Measurements from ENCODE around the gene PEAR1.

PEAR1 gene

DNA sequence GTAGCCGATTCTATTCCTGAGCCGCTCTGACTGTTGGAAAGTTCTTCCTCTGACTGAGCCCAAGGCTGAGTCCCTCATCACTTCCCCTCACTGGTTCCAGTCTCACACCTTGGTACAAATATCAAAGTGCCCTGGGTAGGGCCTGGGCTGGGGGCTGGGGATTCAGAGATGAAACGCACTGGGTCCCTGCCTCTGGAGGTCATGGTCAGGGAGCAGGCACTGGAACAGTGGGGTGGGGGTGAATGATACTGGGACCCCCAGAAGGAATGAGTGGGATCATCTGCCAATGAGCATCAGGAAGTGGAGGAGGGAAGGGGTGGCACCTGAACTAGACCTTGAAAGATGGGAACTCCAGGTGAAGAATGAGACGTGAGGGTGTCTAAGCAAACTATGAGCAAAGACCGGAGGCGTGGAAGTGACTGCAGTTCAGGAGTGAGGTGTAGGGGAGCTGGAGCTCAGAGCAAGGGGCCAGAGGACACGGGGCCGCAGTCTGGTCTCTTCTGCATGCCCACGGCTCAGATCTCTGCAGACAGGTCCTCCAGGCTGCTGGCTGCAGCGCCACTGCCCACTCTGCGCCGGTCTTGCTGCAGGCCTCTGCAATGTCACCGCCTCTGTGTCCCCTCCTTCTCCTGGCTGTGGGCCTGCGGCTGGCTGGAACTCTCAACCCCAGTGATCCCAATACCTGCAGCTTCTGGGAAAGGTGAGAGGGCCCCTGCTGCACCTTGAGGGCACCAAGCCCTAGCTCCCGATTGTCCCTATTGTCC lies 10.0 kb downstream of the PEAR1 start:
- ATAC-seq (replicated peaks), result no peak
- peaks cover 1 to 2% of the 10 kb centered on the region in 2 donors for H3K4me1 Mint-ChIP-seq (ENCODE audit: low read depth in 2 of 2)
- no peak overlapping the region for H3K27ac Mint-ChIP-seq
- DNase-seq, result no peak
- peaks cover 61 to 70% of the 10 kb centered on the region in 2 donors for H3K27me3 Mint-ChIP-seq
- no peak overlapping the region for H3K4me3 Mint-ChIP-seq
- H3K9me3 Mint-ChIP-seq, result no peaks in the 10 kb centered on the region
- no peaks in the 10 kb centered on the region for H3K36me3 Mint-ChIP-seq (ENCODE audit: insufficient read depth)

DNA sequence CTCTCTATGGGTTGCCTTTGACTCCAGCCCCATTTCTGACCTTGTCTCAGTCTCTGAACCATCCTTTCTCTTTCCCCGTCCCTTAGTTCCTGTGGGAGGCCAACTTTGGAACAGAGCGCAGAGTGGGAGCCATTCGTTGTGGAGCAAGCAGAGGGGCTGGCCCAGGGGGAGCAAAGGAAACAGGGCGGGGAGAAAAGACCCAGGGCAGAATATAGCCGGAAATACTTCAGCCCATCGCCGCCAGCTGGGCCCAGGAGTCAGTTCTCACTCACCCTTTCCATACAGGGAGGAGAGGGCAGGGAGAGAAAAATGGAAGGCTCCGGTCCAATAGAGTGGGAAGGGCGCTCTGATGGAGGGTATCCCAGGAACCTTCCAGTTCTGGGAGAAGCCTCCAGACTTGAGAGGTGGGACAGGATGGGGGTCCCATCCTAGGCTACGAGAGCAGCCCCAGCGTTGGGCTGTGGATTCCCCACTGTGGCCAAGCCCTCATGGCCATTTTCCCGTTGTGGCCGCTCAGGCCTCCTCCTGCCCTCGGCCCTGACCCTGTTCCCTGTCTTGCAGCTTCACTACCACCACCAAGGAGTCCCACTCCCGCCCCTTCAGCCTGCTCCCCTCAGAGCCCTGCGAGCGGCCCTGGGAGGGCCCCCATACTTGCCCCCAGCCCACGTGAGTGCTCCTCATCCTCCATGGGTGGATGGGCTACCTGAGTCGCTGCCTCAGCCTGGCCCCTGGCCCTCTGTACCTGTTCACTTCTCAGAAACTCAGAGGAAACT lies 10.9 kb downstream of the PEAR1 start:
- ATAC-seq (replicated peaks), result no peak
- H3K4me3 Mint-ChIP-seq, result no peak overlapping the region
- H3K4me1 Mint-ChIP-seq (ENCODE audit: low read depth in 2 of 2), result peaks cover 0 to 1% of the 10 kb centered on the region in 2 donors
- H3K27ac Mint-ChIP-seq, result no peak overlapping the region
- no peaks in the 10 kb centered on the region for H3K36me3 Mint-ChIP-seq (ENCODE audit: insufficient read depth)
- H3K9me3 Mint-ChIP-seq, result no peaks in the 10 kb centered on the region
- DNase-seq, result no peak
- peaks cover 57 to 69% of the 10 kb centered on the region in 2 donors for H3K27me3 Mint-ChIP-seq

DNA sequence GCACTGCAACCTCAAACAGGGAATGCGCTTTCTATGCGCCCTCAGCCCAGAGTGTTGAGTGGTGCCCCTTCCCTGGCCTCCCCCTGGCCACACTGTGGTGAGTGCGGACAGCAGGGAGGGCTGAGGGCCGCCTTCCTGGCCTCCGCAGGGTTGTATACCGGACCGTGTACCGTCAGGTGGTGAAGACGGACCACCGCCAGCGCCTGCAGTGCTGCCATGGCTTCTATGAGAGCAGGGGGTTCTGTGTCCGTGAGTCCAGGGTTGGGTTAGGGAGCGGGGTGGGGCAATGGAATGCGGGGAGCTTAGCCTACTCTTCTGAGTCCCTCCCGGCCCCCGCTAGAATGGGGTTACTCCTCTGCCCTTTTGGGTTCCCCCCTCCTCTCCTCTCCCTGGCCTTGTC lies 11.7 kb downstream of the PEAR1 start:
- H3K27ac Mint-ChIP-seq, result no peak overlapping the region
- H3K4me3 Mint-ChIP-seq, result no peak overlapping the region
- peaks cover 52 to 64% of the 10 kb centered on the region in 2 donors for H3K27me3 Mint-ChIP-seq
- H3K36me3 Mint-ChIP-seq (ENCODE audit: insufficient read depth), result no peaks in the 10 kb centered on the region
- ATAC-seq (replicated peaks) (no peak), DNase-seq (no peak)
- H3K9me3 Mint-ChIP-seq, result no peaks in the 10 kb centered on the region
- H3K4me1 Mint-ChIP-seq (ENCODE audit: low read depth in 2 of 2), result peaks cover 0 to 1% of the 10 kb centered on the region in 2 donors

DNA sequence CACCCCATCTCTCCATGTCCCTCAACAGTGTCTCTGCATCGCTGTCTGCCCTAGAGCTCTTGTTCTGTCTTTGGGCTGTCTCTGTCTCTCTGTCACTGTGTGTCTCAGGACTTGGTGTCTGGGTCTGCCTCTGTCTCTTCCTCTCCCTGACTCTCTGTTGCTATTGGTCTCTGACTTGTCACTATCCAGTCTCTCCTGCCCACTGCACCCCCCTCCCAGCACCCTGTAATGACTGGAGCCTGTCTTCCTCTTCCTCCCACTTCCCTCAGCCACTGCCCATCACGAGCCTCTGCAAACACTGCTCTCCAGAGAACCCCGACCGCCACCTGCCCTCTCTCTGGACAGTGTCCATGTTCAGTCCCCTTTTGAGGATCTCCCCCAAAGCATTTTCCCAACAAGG lies 12.1 kb downstream of the PEAR1 start:
- Mint-ChIP-seq H3K4me3 (no peak overlapping the region), H3K36me3 (ENCODE audit: insufficient read depth) (no peaks in the 10 kb centered on the region), H3K27ac (no peak overlapping the region), H3K9me3 (no peaks in the 10 kb centered on the region), H3K27me3 (peaks cover 53 to 64% of the 10 kb centered on the region in 2 donors), H3K4me1 (ENCODE audit: low read depth in 2 of 2) (peaks cover 0 to 4% of the 10 kb centered on the region in 2 donors)
- DNase-seq (no peak), ATAC-seq (replicated peaks) (no peak)

DNA sequence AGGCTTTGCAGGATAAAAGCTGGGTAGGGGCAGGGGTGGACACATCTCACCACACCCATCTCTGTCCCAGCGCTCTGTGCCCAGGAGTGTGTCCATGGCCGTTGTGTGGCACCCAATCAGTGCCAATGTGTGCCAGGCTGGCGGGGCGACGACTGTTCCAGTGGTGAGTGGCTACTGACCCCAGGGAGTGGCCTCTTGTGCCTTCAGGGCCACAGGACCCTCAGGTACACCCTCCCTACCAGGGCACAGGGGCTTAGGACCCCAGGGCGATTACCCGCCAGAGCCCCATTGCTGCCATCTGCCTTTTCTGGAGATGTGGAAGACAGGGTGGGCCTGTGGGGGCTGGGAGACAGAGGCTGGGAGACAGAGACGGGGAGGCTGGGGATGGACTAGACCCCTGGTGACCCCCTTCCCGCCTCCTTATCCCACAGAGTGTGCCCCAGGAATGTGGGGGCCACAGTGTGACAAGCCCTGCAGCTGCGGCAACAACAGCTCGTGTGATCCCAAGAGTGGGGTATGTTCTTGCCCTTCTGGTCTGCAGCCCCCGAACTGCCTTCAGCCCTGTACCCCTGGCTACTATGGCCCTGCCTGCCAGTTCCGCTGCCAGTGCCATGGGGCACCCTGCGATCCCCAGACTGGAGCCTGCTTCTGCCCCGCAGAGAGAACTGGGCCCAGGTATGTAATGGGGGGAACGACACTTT lies 12.8 kb downstream of the PEAR1 start:
- peaks cover 4% of the 10 kb centered on the region in 2 donors for H3K4me1 Mint-ChIP-seq (ENCODE audit: low read depth in 2 of 2)
- H3K27ac Mint-ChIP-seq, result no peak overlapping the region
- H3K9me3 Mint-ChIP-seq, result no peaks in the 10 kb centered on the region
- ATAC-seq (replicated peaks) (no peak), DNase-seq (no peak)
- no peaks in the 10 kb centered on the region for H3K36me3 Mint-ChIP-seq (ENCODE audit: insufficient read depth)
- no peak overlapping the region for H3K4me3 Mint-ChIP-seq
- peaks cover 54 to 61% of the 10 kb centered on the region in 2 donors for H3K27me3 Mint-ChIP-seq

DNA sequence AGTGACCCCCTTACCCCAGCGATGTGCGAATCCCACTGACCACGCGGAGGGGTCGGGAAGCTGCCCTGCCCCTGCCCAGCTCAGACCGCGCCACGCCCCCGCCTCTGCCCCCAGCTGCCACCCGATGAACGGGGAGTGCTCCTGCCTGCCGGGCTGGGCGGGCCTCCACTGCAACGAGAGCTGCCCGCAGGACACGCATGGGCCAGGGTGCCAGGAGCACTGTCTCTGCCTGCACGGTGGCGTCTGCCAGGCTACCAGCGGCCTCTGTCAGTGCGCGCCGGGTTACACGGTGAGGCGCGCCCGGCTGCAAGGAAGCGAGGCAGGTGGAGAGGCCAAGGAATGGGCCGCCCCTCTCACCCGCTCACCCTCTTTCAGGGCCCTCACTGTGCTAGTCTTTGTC lies 15.0 kb downstream of the PEAR1 start:
- no peak overlapping the region for H3K27ac Mint-ChIP-seq
- H3K36me3 Mint-ChIP-seq (ENCODE audit: insufficient read depth), result no peaks in the 10 kb centered on the region
- peaks cover 4% of the 10 kb centered on the region in 2 donors for H3K4me1 Mint-ChIP-seq (ENCODE audit: low read depth in 2 of 2)
- peaks cover 42 to 70% of the 10 kb centered on the region in 2 donors for H3K27me3 Mint-ChIP-seq
- H3K4me3 Mint-ChIP-seq, result no peak overlapping the region
- DNase-seq (no peak), ATAC-seq (replicated peaks) (no peak)
- H3K9me3 Mint-ChIP-seq, result no peaks in the 10 kb centered on the region

DNA sequence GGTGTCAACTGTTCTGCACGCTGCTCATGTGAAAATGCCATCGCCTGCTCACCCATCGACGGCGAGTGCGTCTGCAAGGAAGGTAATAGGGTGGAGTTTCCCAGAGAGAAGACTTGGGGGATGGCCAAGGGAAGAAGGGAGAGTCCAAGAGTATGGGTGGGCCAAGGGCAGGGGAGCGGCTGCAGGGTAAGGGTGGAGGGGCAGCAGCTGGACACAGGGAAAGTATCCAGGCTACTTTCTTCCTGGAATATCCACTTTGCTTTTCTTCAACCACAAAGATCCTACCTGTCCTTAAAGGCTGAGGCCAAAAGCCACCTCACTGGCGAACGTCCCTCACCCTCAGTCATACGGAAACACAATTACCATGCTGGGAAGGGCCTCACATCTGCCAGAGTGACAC lies 15.4 kb downstream of the PEAR1 start:
- Mint-ChIP-seq H3K4me3 (no peak overlapping the region), H3K27me3 (peaks cover 42 to 74% of the 10 kb centered on the region in 2 donors), H3K9me3 (no peaks in the 10 kb centered on the region), H3K4me1 (ENCODE audit: low read depth in 2 of 2) (peaks cover 4% of the 10 kb centered on the region in 2 donors), H3K36me3 (ENCODE audit: insufficient read depth) (no peaks in the 10 kb centered on the region), H3K27ac (no peak overlapping the region)
- ATAC-seq (replicated peaks) (no peak), DNase-seq (no peak)

DNA sequence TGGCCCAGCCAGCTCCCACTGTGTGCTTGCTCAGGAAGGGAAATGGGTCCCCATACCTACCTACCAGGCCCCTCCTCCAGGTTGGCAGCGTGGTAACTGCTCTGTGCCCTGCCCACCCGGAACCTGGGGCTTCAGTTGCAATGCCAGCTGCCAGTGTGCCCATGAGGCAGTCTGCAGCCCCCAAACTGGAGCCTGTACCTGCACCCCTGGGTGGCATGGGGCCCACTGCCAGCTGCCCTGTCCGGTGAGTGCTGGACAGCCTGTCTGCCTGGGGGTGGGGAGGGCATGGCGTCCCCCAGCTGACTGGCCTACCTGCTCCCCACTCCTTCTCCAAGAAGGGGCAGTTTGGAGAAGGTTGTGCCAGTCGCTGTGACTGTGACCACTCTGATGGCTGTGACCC lies 16.2 kb downstream of the PEAR1 start:
- no peaks in the 10 kb centered on the region for H3K36me3 Mint-ChIP-seq (ENCODE audit: insufficient read depth)
- H3K27me3 Mint-ChIP-seq, result peaks cover 46 to 81% of the 10 kb centered on the region in 2 donors
- ATAC-seq (replicated peaks) (no peak), DNase-seq (no peak)
- no peak overlapping the region for H3K4me3 Mint-ChIP-seq
- no peaks in the 10 kb centered on the region for H3K9me3 Mint-ChIP-seq
- H3K27ac Mint-ChIP-seq, result no peak overlapping the region
- peaks cover 4% of the 10 kb centered on the region in 2 donors for H3K4me1 Mint-ChIP-seq (ENCODE audit: low read depth in 2 of 2)

DNA sequence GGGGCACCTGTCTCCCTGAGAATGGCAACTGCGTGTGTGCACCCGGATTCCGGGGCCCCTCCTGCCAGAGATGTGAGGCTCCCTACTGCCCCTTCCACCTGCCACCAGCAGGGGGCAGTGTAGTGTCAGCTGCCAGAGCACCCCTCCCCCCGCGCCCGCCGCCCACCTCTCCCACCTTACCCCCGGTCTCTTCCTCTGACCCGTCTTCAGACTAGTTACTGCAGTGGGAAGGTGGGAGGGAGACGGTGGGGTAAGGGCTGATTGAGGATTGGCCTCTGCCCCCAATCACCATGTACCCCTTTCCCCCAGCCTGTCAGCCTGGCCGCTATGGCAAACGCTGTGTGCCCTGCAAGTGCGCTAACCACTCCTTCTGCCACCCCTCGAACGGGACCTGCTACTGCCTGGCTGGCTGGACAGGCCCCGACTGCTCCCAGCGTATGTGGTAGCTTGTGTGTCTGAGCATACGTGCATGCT lies 16.8 kb downstream of the PEAR1 start:
- Mint-ChIP-seq H3K4me3 (no peak overlapping the region), H3K36me3 (ENCODE audit: insufficient read depth) (no peaks in the 10 kb centered on the region), H3K4me1 (ENCODE audit: low read depth in 2 of 2) (peaks cover 4% of the 10 kb centered on the region in 2 donors), H3K27me3 (peaks cover 52 to 84% of the 10 kb centered on the region in 2 donors), H3K9me3 (no peaks in the 10 kb centered on the region), H3K27ac (peak overlapping the region in 1 of 2 donors; percentile 24)
- DNase-seq (peak; percentile 32 to 39 (median 36)), ATAC-seq (replicated peaks) (peak; percentile 56)

DNA sequence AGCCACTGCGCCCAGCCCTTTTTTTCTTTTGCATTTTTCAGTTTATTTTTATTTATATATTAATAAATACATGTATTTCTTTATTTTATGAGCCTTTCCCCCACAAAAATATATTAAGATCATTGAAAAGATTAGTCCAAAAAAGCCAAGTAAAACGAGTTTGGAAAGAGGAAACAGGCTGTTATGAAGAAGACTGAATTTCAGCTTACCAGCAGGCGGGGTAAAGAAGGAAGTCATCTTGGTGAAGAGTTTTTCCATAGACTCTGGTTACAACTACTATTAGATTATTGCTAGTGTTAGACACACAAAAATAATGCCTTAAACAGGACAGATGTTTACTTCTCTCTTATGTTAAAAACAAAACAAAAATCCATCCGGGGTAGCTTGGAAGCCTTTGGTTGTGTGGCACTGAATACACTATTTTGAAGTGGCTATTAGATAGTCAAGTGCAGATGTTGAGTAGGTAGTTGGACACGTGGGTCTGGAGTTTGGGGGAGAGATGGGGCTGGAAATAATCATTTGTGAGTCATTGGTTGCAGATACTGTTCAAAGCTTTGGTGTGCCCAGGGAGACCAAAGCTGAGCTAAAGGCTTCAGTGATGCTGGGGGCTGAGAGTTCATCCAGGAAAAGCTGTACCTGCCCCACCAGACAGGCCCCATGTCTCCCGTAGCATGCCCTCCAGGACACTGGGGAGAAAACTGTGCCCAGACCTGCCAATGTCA lies 18.2 kb downstream of the PEAR1 start:
- Mint-ChIP-seq H3K27ac (no peak overlapping the region), H3K9me3 (no peaks in the 10 kb centered on the region), H3K4me3 (no peak overlapping the region), H3K27me3 (peaks cover 52 to 84% of the 10 kb centered on the region in 2 donors), H3K4me1 (ENCODE audit: low read depth in 2 of 2) (peaks cover 4% of the 10 kb centered on the region in 2 donors), H3K36me3 (ENCODE audit: insufficient read depth) (no peaks in the 10 kb centered on the region)
- ATAC-seq (replicated peaks) (no peak), DNase-seq (no peak)

DNA sequence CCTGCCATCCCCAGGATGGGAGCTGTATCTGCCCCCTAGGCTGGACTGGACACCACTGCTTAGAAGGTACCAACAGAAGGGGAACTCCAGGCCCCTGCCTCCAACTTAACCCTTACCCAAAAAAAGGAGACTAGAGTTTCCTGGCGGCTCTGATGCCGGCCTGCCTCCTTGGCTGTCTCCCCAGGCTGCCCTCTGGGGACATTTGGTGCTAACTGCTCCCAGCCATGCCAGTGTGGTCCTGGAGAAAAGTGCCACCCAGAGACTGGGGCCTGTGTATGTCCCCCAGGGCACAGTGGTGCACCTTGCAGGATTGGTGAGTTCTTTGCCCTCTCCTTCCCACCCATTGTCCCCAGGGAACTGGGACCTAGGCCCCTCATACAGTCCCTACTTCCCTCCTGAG lies 18.8 kb downstream of the PEAR1 start:
- Mint-ChIP-seq H3K27me3 (peaks cover 50 to 84% of the 10 kb centered on the region in 2 donors), H3K27ac (no peak overlapping the region), H3K4me1 (ENCODE audit: low read depth in 2 of 2) (peaks cover 3 to 4% of the 10 kb centered on the region in 2 donors), H3K9me3 (no peaks in the 10 kb centered on the region), H3K4me3 (no peak overlapping the region), H3K36me3 (ENCODE audit: insufficient read depth) (no peaks in the 10 kb centered on the region)
- DNase-seq (no peak), ATAC-seq (replicated peaks) (no peak)

DNA sequence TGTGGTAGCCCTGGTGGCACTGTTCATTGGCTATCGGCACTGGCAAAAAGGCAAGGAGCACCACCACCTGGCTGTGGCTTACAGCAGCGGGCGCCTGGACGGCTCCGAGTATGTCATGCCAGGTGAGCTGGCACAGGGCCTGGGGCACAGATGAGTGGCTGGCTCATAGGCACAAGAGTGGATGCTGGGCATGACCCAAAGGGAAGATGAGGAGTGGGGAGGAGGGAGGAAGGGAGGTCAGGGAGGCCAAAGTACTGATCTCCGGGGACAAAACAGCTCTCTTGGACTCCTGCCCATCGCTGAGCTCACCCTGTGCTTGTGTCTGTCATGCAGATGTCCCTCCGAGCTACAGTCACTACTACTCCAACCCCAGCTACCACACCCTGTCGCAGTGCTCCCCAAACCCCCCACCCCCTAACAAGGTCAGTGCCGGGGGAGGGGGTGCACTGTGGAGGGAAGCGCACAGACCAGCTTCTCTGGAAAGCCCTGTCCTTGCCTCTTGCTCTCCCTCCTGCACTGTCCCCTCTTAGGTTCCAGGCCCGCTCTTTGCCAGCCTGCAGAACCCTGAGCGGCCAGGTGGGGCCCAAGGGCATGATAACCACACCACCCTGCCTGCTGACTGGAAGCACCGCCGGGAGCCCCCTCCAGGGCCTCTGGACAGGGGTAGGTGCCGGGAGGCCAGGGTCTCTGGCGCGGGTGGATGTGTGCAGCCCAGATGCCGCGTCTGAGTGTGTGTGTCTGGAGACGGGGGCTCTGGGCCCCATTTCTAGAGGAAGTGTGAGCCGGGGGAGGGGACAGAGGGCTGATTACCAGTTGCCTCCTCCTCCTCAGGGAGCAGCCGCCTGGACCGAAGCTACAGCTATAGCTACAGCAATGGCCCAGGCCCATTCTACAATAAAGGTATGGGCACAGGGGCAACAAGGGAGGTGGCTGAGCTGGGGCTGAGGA lies 19.6 kb downstream of the PEAR1 start:
- no peak overlapping the region for H3K4me3 Mint-ChIP-seq
- no peaks in the 10 kb centered on the region for H3K9me3 Mint-ChIP-seq
- no peak overlapping the region for H3K27ac Mint-ChIP-seq
- H3K4me1 Mint-ChIP-seq (ENCODE audit: low read depth in 2 of 2), result peaks cover 3 to 4% of the 10 kb centered on the region in 2 donors
- H3K27me3 Mint-ChIP-seq, result peaks cover 50 to 87% of the 10 kb centered on the region in 2 donors
- ATAC-seq (replicated peaks) (no peak), DNase-seq (no peak)
- no peaks in the 10 kb centered on the region for H3K36me3 Mint-ChIP-seq (ENCODE audit: insufficient read depth)
